Endothelial cell of umbilical vein (primary cell): ENCODE results near the gene SGK1. TPM values are rescaled to one million over a fixed set of nuclear protein-coding genes. Genes with fewer than 3 reads are reported as not detected.
A peak's percentile ranks its signal among the peaks of the same experiment; 100 is the strongest.

Experiments
- BruUV-seq: library from RNA; stranded (reverse); fragments of 400-500 nt; replicated peaks from 2 replicates; lab custom pipeline; 2021; lab: Mats Ljungman, UMichigan
- CTCF ChIA-PET: fragments of 300-600, 350-600 bp; sonication (Branson Sonifier 250); formaldehyde crosslinking; loops from one replicate; lab custom pipeline; 2021; ENCODE audit warnings: antibody characterized with exemption, inconsistent platforms; lab: Charles Lee
- POLR2A ChIA-PET: fragments of 300-600, 350-600 bp; sonication (Branson Sonifier 250); formaldehyde crosslinking; loops from one replicate; lab custom pipeline; 2021; ENCODE audit warnings: antibody characterized with exemption, inconsistent platforms; lab: Charles Lee
- DNase-seq: peaks from one replicate; pipeline ENCODE4 v3.0.0-alpha.2; 2011; ENCODE audit warnings: low read depth, low spot score
- FAIRE-seq: peaks from 2 replicates; lab custom pipeline; 2011; peaks lifted over from hg19 to GRCh38; lab: Jason Lieb, UNC
- H2AFZ ChIP-seq: 2 replicates; pipeline ENCODE4 v1.6.0; 2012; ENCODE audit warnings: low read depth, low read length, control low read depth, inconsistent platforms
- H3K27ac ChIP-seq: 2 replicates; pipeline ENCODE4 v1.5.1; 2011; ENCODE audit warnings: low read depth, mild to moderate bottlenecking, control low read depth, low read length, moderate library complexity; ENCODE audit not compliant: insufficient read depth
- H3K27me3 ChIP-seq, 2 experiments: 2 replicates each; pipeline versions ENCODE4 v1.6.0 to v1.6.1; 2011; ENCODE audit warnings: low read length in 2 of 2, mixed read lengths in 1 of 2; ENCODE audit not compliant: control insufficient read depth in 2 of 2, insufficient read depth in 2 of 2
- H3K36me3 ChIP-seq, 2 experiments: 2 replicates in 1 of 2; 3 replicates in 1 of 2; pipeline ENCODE4 v1.5.1; 2011; ENCODE audit warnings: low read length in 2 of 2, mild to moderate bottlenecking in 1 of 2, moderate library complexity in 1 of 2; ENCODE audit not compliant: control insufficient read depth in 2 of 2, insufficient read depth in 2 of 2; ENCODE audit errors: extremely low read depth in 1 of 2
- H3K4me1 ChIP-seq: 3 replicates; pipeline ENCODE4 v1.5.1; 2011; ENCODE audit warnings: mild to moderate bottlenecking, low read length; ENCODE audit not compliant: control insufficient read depth, insufficient read depth; ENCODE audit errors: extremely low read depth
- H3K4me2 ChIP-seq: 2 replicates; pipeline ENCODE4 v1.6.1; 2011; ENCODE audit warnings: low read length, control low read depth, mixed read lengths; ENCODE audit not compliant: insufficient read depth
- H3K4me3 ChIP-seq, 3 experiments: fragments of 200-600 bp in 1 of 3; sonication (generic), shearing (Covaris generic) in 1 of 3; replicated peaks in 1 of 3; 2 replicates each; pipeline ENCODE4 v1.5.1; 2011 to 2016; ENCODE audit warnings: control low read depth in 3 of 3, low read length in 3 of 3, mild to moderate bottlenecking in 2 of 3, inconsistent platforms in 1 of 3, low read depth in 1 of 3, moderate library complexity in 1 of 3; ENCODE audit not compliant: insufficient read depth in 1 of 3
- H3K79me2 ChIP-seq: 2 replicates; pipeline ENCODE4 v1.6.0; 2012; ENCODE audit warnings: low read length, inconsistent platforms; ENCODE audit not compliant: control insufficient read depth, insufficient read depth
- H3K9ac ChIP-seq: replicated peaks from 2 replicates; pipeline ENCODE3; 2011; ENCODE audit warnings: low read length, control low read depth; ENCODE audit not compliant: insufficient read depth; ENCODE audit errors: extremely low read depth
- H3K9me1 ChIP-seq: replicated peaks from 3 replicates; pipeline ENCODE4 v1.6.0; 2011; ENCODE audit warnings: mild to moderate bottlenecking, low read length; ENCODE audit not compliant: control insufficient read depth, insufficient read depth; ENCODE audit errors: extremely low read depth
- H3K9me3 ChIP-seq: replicated peaks from 2 replicates; pipeline ENCODE4 v1.5.1; 2012; ENCODE audit warnings: low read length, inconsistent platforms; ENCODE audit not compliant: control insufficient read depth, insufficient read depth
- H4K20me1 ChIP-seq: replicated peaks from 2 replicates; pipeline ENCODE3; 2011; ENCODE audit warnings: mild to moderate bottlenecking, low read length; ENCODE audit not compliant: control insufficient read depth, insufficient read depth; ENCODE audit errors: extremely low read depth
- EZH2 ChIP-seq: IDR thresholded peaks from 2 replicates; pipeline ENCODE4 v1.6.1; 2012; ENCODE audit warnings: borderline replicate concordance, low read depth, mild to moderate bottlenecking, moderate library complexity, low read length, inconsistent platforms; ENCODE audit not compliant: severe bottlenecking
- FOS ChIP-seq: IDR thresholded peaks from 2 replicates; pipeline ENCODE4 v1.6.1; 2011; ENCODE audit warnings: mild to moderate bottlenecking, low read length, moderate library complexity, borderline replicate concordance; ENCODE audit not compliant: insufficient read depth
- GATA2 ChIP-seq: IDR thresholded peaks from 2 replicates; pipeline ENCODE4 v1.7.0; 2011; ENCODE audit warnings: low read depth, mild to moderate bottlenecking, moderate library complexity, mixed read lengths, low read length; ENCODE audit not compliant: insufficient read length, insufficient read depth
- JUN ChIP-seq: IDR thresholded peaks from 2 replicates; pipeline ENCODE4 v1.6.1; 2011; ENCODE audit warnings: borderline replicate concordance, low read depth; ENCODE audit not compliant: insufficient read length, insufficient read depth
- MYC ChIP-seq: IDR thresholded peaks from one replicate; pipeline ENCODE4 v1.6.1; 2011; ENCODE audit warnings: mild to moderate bottlenecking, low read depth, low read length
- POLR2A ChIP-seq: IDR thresholded peaks from 2 replicates; pipeline ENCODE4 v1.6.1; 2012; ENCODE audit warnings: low read depth, mild to moderate bottlenecking, control low read depth, low read length
- POLR2AphosphoS5 ChIP-seq: IDR thresholded peaks from 2 replicates; pipeline ENCODE4 v1.6.1; 2012; ENCODE audit warnings: low read depth, mild to moderate bottlenecking, control low read depth, low read length, moderate library complexity; ENCODE audit not compliant: insufficient read depth
- dilution Hi-C: fragments of 300-500 bp; cut with MboI; formaldehyde crosslinking; loops from one replicate; pipeline ENCODE4 v1.15.0; 2019; ENCODE audit warnings: low sequenced_read_pairs; ENCODE audit not compliant: extremely low pct_ligation_motif_present
- intact Hi-C: fragments of 100-400 bp; cut with micrococcal nuclease; formaldehyde crosslinking; loops from one replicate; pipeline ENCODE4 v1.10.0; 2022
- polyA plus RNA-seq, 4 experiments: library from polyadenylated mRNA; depleted of rRNA in 3 of 4; stranded (reverse) in 3 of 4; unstranded in 1 of 4; fragments of >200 nt; gene quantifications; 2 replicates each; pipeline versions ENCODE4 v1.2.1 to v1.2.3, GENCODE V29; 2011 to 2012; ENCODE audit warnings: missing spikeins in 1 of 4
- total RNA-seq: library from RNA; stranded (reverse); gene quantifications from 2 replicates; pipeline ENCODE4 v1.2.3, GENCODE V29; 2021
- TF ChIP-seq, protein P1 (sequence below), 2 donors: IDR thresholded peaks; 1 replicate in 1 of 2; 2 replicates in 1 of 2; pipeline ENCODE4 v1.5.1; 2011; ENCODE audit warnings: low read length in 2 of 2, mild to moderate bottlenecking in 2 of 2, moderate library complexity in 2 of 2, control low read depth in 1 of 2, inconsistent platforms in 1 of 2, low read depth in 1 of 2; ENCODE audit not compliant: insufficient read depth in 1 of 2; ENCODE audit errors: extremely low read depth in 1 of 2
- TF ChIP-seq, protein P2 (sequence below): IDR thresholded peaks from 2 replicates; pipeline ENCODE4 v1.6.1; 2011; ENCODE audit not compliant: insufficient read depth, insufficient read length

SGK1 gene
- total and polyA plus RNA-seq, 2 donors (not counting 3 experiments of a cell fraction or from before 2014, with no cell fraction given) = 121 to 128 TPM

DNA sequence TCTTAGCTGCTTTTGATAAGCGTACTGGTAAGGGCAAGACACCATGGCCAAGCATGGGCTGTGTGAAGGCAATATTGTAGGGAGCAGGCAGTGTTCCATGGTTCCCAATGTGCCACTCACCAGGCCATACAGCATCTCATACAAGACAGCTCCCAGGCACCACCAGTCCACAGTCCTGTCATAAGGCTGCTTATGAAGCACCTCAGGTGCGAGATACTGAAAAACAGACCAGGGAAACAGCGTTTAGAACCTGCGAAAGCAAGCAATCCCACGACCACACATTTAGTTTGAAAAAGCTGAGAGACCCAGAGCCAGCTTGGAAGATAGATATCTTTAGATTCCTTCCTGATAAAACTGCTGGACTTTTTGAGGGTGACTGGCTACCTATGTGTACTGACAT lies 146.4 kb downstream of the SGK1 start:
- intact Hi-C loops = no loop called here
- FAIRE-seq (no peak), DNase-seq (no peak)
- Histone ChIP-seq H3K36me3 (peaks cover 26 to 53% of the 10 kb centered on the region in 2 experiments), H3K4me3 (peak overlapping the region in 2 of 3 experiments; percentile 98 to 100), H4K20me1 (peaks cover 11% of the 10 kb centered on the region), H3K27me3 (no peaks in the 10 kb centered on the region), H2AFZ (no peak overlapping the region), H3K4me2 (peak overlapping the region; percentile 93), H3K4me1 (peaks cover 42% of the 10 kb centered on the region), H3K27ac (peak overlapping the region; percentile 13), H3K9me3 (no peaks in the 10 kb centered on the region), H3K9me1 (no peaks in the 10 kb centered on the region), H3K79me2 (peaks cover 53% of the 10 kb centered on the region), H3K9ac (peak overlapping the region; percentile 99)
- ChIA-PET CTCF (interaction anchor here (1.3 to 3.3 kb wide), 6 partner anchors 15 to 769 kb away, joined by 3 to 24 read pairs (median 8); no protein-coding TSS in a partner anchor), POLR2A (interaction anchor here (1.0 to 2.0 kb wide), 6 partner anchors 8 to 652 kb away, joined by 3 to 8 read pairs (median 4); no protein-coding TSS in a partner anchor)
- BruUV-seq = no TSS peak
- TF ChIP-seq POLR2AphosphoS5 (peak; percentile 61), POLR2A (peak; percentile 52), FOS (no peak)
- dilution Hi-C loops = no loop called here

DNA sequence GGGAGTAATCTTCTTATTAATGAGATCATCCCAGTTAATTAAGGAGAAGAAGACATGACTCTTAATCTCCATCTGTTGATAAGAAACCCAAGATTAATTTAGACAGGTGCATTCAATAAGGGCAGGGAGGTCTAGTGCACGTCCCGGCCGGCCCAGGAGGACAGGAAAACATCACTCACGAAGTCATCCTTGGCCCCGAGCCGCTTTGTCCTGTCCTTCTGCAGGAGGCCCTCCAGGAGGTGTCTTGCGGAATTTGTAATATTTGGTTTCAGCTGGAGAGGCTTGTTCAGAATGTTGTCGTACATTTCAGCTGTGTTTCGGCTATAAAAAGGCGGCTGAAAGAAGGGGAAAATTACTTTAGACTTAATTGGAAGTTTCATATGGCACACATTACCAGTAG lies 147.1 kb downstream of the SGK1 start:
- H3K4me2 ChIP-seq = peak overlapping the region; percentile 93
- H3K4me3 ChIP-seq = peak overlapping the region in 2 of 3 experiments; percentile 11 to 100
- dilution Hi-C loops (no loop called here), intact Hi-C loops (no loop called here)
- POLR2A ChIA-PET = interaction anchor here (1.0 to 2.0 kb wide), 3 partner anchors 126 to 380 kb away, joined by 3 to 5 read pairs (median 3); no protein-coding TSS in a partner anchor
- CTCF ChIA-PET = interaction anchor here (1.3 to 3.3 kb wide), 6 partner anchors 15 to 769 kb away, joined by 3 to 24 read pairs (median 8); no protein-coding TSS in a partner anchor
- peaks cover 35% of the 10 kb centered on the region for H3K4me1 ChIP-seq
- no peaks in the 10 kb centered on the region for H3K27me3 ChIP-seq
- no peak overlapping the region for H3K27ac ChIP-seq
- no TSS peak for BruUV-seq
- no peaks in the 10 kb centered on the region for H3K9me3 ChIP-seq
- H2AFZ ChIP-seq = no peak overlapping the region
- TF ChIP-seq JUN = no peak
- TF ChIP-seq MYC = no peak
- TF ChIP-seq, protein P1, sequence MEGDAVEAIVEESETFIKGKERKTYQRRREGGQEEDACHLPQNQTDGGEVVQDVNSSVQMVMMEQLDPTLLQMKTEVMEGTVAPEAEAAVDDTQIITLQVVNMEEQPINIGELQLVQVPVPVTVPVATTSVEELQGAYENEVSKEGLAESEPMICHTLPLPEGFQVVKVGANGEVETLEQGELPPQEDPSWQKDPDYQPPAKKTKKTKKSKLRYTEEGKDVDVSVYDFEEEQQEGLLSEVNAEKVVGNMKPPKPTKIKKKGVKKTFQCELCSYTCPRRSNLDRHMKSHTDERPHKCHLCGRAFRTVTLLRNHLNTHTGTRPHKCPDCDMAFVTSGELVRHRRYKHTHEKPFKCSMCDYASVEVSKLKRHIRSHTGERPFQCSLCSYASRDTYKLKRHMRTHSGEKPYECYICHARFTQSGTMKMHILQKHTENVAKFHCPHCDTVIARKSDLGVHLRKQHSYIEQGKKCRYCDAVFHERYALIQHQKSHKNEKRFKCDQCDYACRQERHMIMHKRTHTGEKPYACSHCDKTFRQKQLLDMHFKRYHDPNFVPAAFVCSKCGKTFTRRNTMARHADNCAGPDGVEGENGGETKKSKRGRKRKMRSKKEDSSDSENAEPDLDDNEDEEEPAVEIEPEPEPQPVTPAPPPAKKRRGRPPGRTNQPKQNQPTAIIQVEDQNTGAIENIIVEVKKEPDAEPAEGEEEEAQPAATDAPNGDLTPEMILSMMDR (IDR thresholded peaks at IDR 0.05; ENCODE audit: extremely low read depth in 1 of 2, insufficient read depth in 1 of 2, low read depth in 1 of 2, low read length in 2 of 2) = no peak
- no peak for TF ChIP-seq GATA2
- no peak for TF ChIP-seq POLR2A
- TF ChIP-seq, protein P2, sequence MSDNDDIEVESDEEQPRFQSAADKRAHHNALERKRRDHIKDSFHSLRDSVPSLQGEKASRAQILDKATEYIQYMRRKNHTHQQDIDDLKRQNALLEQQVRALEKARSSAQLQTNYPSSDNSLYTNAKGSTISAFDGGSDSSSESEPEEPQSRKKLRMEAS = no peak
- no peak for TF ChIP-seq POLR2AphosphoS5
- TF ChIP-seq FOS = no peak
- TF ChIP-seq EZH2 = no peak
- no peaks in the 10 kb centered on the region for H3K9me1 ChIP-seq
- FAIRE-seq (no peak), DNase-seq (no peak)
- H4K20me1 ChIP-seq = peaks cover 11% of the 10 kb centered on the region
- peaks cover 53% of the 10 kb centered on the region for H3K79me2 ChIP-seq
- H3K36me3 ChIP-seq = peaks cover 26 to 53% of the 10 kb centered on the region in 2 experiments
- peak overlapping the region; percentile 99 for H3K9ac ChIP-seq
